NCI-H1092 treated with DMSO at 0.1 percent for 48 hours (cell line): ENCODE data around the gene FBXL13.
"Not testable (repeated sequence)": the region's sequence is repeated elsewhere in the genome, so short reads cannot be mapped to it uniquely, and the experiment has no call there.

Source experiments
- DNase-seq: peaks from one replicate; lab custom pipeline; 2025; lab: John Stamatoyannopoulos, UW

FBXL13 gene

DNA sequence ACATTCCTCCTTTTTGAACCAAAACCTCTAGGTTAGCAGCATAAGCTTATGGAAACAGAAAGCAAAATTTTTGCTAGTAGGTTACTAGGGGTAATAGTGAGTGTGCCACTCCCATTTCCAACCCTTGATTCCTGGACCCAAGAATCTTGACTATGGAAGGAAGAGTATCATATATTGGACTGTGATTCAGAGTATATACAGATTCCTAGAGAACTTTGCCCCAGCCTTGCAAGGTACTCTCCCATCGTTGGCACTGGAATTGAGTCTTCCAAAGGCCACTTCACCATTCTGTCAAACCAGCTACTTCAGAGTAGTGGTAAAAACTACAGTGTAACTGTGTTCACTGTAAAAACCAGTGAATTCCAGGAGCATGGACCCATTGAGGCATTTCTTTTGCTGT lies 92.4 kb downstream of the FBXL13 start:
- no peak for DNase-seq

GRCh38 chr7:102981451-102981850 lies 93.1 kb downstream of the FBXL13 start:
- DNase-seq = no peak

- no peak for DNase-seq
Observed at GRCh38 chr7:102979670-102980069, 94.9 kb downstream of the FBXL13 start.

GRCh38 chr7:102978284-102978683 lies 96.3 kb downstream of the FBXL13 start:
- no peak for DNase-seq

DNA sequence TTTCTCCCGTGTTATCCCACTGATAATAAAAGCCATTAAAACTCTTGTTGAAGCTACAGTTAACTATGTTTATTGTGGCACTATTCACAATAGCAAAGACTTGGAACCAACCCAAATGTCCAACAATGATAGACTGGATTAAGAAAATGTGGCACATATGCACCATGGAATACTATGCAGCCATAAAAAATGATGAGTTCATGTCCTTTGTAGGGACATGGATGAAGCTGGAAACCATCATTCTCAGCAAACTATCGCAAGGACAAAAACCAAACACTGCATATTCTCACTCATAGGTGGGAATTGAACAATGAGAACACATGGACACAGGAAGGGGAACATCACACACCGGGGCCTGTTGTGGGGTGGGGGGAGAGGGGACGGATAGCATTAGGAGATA lies 97.0 kb downstream of the FBXL13 start:
- not testable (repeated sequence) for DNase-seq

- DNase-seq = no peak
Observed at GRCh38 chr7:102976493-102976892, 98.1 kb downstream of the FBXL13 start.

GRCh38 chr7:102975854-102976253 lies 98.7 kb downstream of the FBXL13 start:
- no peak for DNase-seq

DNA sequence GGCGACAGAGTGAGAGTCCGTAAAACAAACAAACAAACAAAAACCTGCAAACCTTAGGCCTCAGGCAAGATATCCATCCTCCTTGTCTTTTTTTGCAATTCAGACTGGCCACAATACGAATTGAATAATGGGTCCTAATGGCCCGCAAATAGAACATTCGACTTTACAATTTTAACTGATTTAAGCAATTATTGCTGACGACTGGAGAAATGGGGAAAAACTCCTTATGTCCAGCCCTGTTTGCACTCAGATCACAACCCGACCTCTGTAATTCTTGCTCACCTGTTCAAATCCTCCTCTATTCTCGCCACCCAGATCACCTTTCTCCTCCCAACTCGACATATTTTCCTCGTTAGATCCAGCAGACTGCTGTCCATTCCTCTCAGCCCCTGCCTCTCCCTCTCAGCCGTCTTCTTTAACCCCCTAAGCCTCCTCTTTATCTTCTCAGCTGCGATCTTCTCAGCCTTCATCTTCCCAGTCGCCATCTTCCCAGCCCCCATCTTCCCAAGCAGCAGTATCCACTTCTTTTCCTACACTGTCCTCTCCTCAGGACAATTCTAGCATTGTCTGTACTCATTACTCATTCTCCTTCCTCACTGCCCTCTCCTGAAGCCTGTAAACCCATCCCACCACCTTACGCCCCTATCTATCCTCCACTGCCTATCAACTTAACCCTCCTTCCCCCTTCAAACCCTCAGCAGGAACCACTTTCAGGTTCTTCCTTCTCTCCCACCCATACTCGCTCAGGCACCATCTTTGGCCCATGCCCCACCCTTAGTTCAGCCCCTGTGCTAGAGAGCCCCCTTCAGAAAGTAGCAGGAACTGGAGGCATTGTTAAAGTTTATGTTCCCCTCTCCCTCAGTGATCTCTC lies 100.0 kb downstream of the FBXL13 start:
- no peak for DNase-seq

DNA sequence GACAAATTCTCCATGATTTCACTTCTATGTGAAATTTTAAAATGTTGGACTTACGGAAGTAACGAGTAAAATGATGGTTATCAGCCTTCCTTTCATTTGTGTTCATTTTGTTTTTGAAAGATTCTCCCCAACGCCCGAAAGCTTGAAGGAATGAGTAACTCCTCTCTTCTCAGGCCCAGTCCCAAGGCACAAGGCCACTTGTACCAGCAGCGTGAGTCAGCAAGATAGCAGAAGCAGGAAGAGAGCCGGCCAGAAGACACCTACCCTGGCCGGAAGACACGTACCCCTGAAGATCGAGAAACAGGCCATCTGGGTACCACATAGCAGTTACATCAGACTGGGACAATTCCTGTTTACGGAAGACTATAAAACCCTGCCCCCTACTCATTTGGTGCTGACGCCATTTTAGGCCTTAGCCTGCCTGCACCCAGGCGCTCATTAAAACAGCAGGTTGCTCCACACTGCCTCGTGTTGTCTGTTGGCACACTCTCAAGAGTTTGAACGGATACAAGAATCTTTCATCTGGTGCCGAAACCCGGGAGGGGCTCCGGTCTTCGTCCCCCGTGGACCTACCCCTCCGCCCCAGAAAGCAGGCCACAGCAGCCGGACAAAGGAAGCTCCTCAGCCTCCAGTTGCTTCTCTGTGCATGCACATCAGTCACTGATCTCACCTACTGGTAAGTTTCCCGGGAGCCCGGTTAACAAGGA lies 101.3 kb downstream of the FBXL13 start:
- no peak for DNase-seq

DNA sequence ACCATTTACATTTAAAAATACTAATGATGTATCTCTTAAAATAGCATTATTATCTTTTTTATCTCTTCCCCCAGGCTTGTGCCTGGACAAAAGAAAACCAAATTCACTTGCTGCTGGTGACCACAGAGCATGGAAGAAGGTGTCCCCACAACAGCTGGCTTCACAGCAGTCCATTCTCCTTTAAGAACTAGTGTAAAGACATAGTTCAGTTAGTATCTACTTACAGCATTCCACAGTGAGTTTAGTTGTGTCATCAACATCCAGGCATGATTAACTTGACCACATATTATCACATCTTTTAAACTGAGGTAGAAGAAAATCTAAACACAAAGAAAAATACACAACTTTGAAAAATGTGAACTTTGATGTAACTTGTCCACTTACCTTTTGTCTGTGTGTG lies 106.8 kb downstream of the FBXL13 start:
- no peak for DNase-seq

- no peak for DNase-seq
Observed at GRCh38 chr7:102966465-102966864, 108.1 kb downstream of the FBXL13 start.

DNA sequence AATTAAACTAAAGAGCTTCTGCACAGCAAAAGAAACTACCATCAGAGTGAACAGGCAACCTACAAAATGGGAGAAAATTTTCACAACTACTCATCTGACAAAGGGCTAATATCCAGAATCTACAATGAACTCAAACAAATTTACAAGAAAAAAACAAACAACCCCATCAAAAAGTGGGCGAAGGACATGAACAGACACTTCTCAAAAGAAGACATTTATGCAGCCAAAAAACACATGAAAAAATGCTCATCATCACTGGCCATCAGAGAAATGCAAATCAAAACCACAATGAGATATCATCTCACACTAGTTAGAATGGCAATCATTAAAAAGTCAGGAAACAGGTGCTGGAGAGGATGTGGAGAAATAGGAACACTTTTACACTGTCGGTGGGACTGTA lies 112.6 kb downstream of the FBXL13 start:
- not testable (repeated sequence) for DNase-seq

DNA sequence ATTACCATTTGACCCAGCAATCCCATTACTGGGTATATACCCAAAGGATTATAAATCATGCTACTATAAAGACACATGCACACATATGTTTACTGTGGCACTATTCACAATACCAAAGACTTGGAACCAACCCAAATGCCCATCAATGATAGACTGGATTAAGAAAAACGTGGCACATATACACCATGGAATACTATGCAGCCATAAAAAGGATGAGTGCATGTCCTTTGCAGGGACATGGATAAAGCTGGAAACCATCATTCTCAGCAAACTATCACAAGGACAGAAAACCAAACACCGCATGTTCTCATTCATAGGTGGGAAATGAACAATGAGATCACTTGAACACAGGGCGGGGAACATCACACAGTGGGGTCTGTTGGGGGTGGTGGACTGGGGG lies 116.6 kb downstream of the FBXL13 start:
- not testable (repeated sequence) for DNase-seq

- DNase-seq = not testable (repeated sequence)
Observed at GRCh38 chr7:102954359-102954758, 120.2 kb downstream of the FBXL13 start.

- no peak for DNase-seq
Observed at GRCh38 chr7:102953406-102953805, 121.2 kb downstream of the FBXL13 start.

DNA sequence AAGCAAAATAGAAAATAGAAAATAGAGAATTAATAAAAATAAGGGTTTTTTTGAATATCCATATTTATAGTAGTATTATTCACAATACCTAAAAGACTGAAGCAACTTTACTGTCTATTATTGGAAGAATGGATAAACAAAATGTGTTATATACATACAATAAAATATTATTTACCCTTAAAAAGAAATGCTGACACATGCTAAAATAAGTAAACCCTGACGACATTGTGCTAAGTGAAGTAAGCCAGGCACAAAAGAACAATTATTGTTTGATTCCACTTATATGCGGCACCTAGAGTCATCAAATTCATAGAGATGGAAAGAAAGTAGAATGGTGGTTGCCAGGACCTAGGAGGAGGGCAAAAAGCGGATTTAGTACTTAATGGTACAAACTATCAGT lies 122.8 kb downstream of the FBXL13 start:
- DNase-seq = no peak

- DNase-seq = no peak
Observed at GRCh38 chr7:102944241-102944640, 130.4 kb downstream of the FBXL13 start.

- no peak for DNase-seq
Observed at GRCh38 chr7:102943423-102944169, 131.0 kb downstream of the FBXL13 start.

GRCh38 chr7:102942868-102943267 lies 131.7 kb downstream of the FBXL13 start:
- no peak for DNase-seq

DNA sequence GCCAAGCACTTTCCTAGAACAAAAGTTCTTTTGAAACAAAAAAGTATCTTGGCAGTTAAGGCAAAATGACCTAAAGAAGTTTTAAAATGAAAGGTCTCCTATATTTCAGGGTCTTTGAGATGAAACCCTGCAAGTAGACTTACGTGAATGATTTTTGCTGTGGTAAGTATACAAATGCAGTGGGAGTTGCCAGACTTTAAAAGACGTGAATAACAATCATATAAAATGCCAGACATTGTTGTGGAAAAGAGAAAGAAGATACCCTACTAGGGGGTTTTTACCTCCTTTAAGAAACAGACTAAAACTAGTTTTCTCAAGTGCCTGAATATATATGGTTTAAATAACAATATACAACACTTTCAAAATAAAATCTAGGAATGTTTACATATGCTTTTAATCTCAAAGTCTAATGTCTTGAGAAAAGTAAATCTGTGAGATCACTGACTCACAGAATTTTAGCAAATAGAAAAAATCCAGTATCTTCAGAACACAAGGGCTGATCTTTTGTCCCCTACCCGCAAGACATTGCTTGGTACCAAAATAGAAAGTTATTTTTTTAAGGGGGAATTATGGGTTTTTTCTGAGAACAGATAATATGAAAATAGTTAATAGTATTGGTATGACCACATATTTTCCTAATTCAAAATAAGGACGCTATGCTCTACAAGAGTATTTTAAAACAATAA lies 132.3 kb downstream of the FBXL13 start:
- no peak for DNase-seq

GRCh38 chr7:102938679-102939078 lies 135.9 kb downstream of the FBXL13 start:
- no peak for DNase-seq
